HepG2 (cell line): Measurements from ENCODE around the gene ITIH3. TPM values are rescaled to one million over a fixed set of nuclear protein-coding genes. Genes with fewer than 3 reads are reported as not detected.

Source experiments
- ATAC-seq: fragments of 200-7000 bp; cut with Tn5 transposase; 3 replicates; pipeline ENCODE4 v1.9.1; 2020; ENCODE audit warnings: mild to moderate bottlenecking, moderate library complexity
- BruUV-seq: library from RNA; stranded (reverse); fragments of 400-500 nt; replicated peaks from 2 replicates; lab custom pipeline; 2021; lab: Mats Ljungman, UMichigan
- CTCF ChIA-PET: fragments of 300-600 bp; formaldehyde crosslinking; extraction: SDS; loops from one replicate; lab custom pipeline; 2021; ENCODE audit warnings: low total read pairs, inconsistent platforms, low intra/inter-chr PET ratio; lab: Yijun Ruan, JAX
- POLR2A ChIA-PET: fragments of 350-600 bp; sonication (Branson Sonifier 250); formaldehyde crosslinking; loops from one replicate; lab custom pipeline; 2020; ENCODE audit warnings: antibody characterized with exemption, inconsistent platforms; lab: Yijun Ruan, JAX
- DNase-seq: peaks from one replicate; pipeline ENCODE4 v3.0.0-alpha.2; 2015; ENCODE audit warnings: low spot score
- FAIRE-seq: peaks from 3 replicates; lab custom pipeline; 2011; peaks lifted over from hg19 to GRCh38; lab: Jason Lieb, UNC
- H2AFZ ChIP-seq: one replicate; pipeline ENCODE4 v1.6.1; 2011; ENCODE audit warnings: low read length, inconsistent platforms
- H3K27ac ChIP-seq: fragments of 300-600 bp; 3 replicates; pipeline ENCODE4 v1.8.0; 2011; ENCODE audit warnings: mixed run types, mild to moderate bottlenecking, mixed read lengths, low read length, inconsistent platforms; ENCODE audit not compliant: insufficient read depth; ENCODE audit errors: extremely low read length
- H3K27me3 ChIP-seq, 2 experiments: fragments of 200-600 bp in 1 of 2; 2 replicates in 1 of 2; 3 replicates in 1 of 2; pipeline versions ENCODE4 v1.6.0 to v1.8.0; 2011; ENCODE audit warnings: low read length in 2 of 2, mild to moderate bottlenecking in 2 of 2, moderate library complexity in 2 of 2, inconsistent platforms in 1 of 2; ENCODE audit not compliant: insufficient read depth in 2 of 2, control insufficient read depth in 1 of 2
- H3K36me3 ChIP-seq, 2 experiments: fragments of 200-600 bp in 1 of 2; replicated peaks in 1 of 2; 2 replicates in 1 of 2; 3 replicates in 1 of 2; pipeline versions ENCODE4 v1.5.1 to v1.8.0; 2011; ENCODE audit warnings: low read length in 2 of 2, inconsistent platforms in 1 of 2; ENCODE audit not compliant: insufficient read depth in 2 of 2, control insufficient read depth in 1 of 2
- H3K4me1 ChIP-seq: 2 replicates; pipeline ENCODE4 v1.5.1; 2012; ENCODE audit warnings: low read length, inconsistent platforms; ENCODE audit not compliant: insufficient read depth
- H3K4me2 ChIP-seq: 2 replicates; pipeline ENCODE4 v1.6.0; 2011; ENCODE audit warnings: low read depth, low read length, inconsistent platforms
- H3K4me3 ChIP-seq, 3 experiments: fragments of 200-600 bp in 1 of 3; sonication (generic), shearing (Covaris generic) in 1 of 3; replicated peaks in 1 of 3; 2 replicates each; pipeline ENCODE4 v1.5.1; 2011 to 2016; ENCODE audit warnings: low read length in 3 of 3, inconsistent platforms in 2 of 3, low read depth in 2 of 3, mild to moderate bottlenecking in 2 of 3, control low read depth in 1 of 3, mixed read lengths in 1 of 3; ENCODE audit not compliant: insufficient read depth in 1 of 3
- H3K79me2 ChIP-seq: one replicate; pipeline ENCODE4 v1.6.1; 2011; ENCODE audit warnings: low read length, inconsistent platforms; ENCODE audit not compliant: insufficient read depth
- H3K9ac ChIP-seq: 2 replicates; pipeline ENCODE4 v1.6.0; 2011; ENCODE audit warnings: mild to moderate bottlenecking, low read depth, low read length, inconsistent platforms; ENCODE audit not compliant: insufficient read depth
- H3K9me3 ChIP-seq: 2 replicates; pipeline ENCODE4 v1.5.1; 2012; ENCODE audit warnings: mild to moderate bottlenecking, low read length
- H4K20me1 ChIP-seq: 2 replicates; pipeline ENCODE4 v1.6.0; 2011; ENCODE audit warnings: inconsistent platforms, mild to moderate bottlenecking, low read length, moderate library complexity; ENCODE audit not compliant: insufficient read depth
- BRCA1 ChIP-seq: sonication (generic); formaldehyde crosslinking; IDR thresholded peaks from 2 replicates; pipeline ENCODE4 v1.4.0; 2020; ENCODE audit warnings: missing genetic modification reagents
- KAT7 ChIP-seq: IDR thresholded peaks from 2 replicates; pipeline ENCODE4 v1.6.1; 2018; ENCODE audit warnings: borderline replicate concordance, missing compliant biosample characterization
- KDM3A ChIP-seq: IDR thresholded peaks from 2 replicates; pipeline ENCODE4 v1.6.1; 2018; ENCODE audit warnings: low read depth, missing compliant biosample characterization
- MAFF ChIP-seq: IDR thresholded peaks from 2 replicates; pipeline ENCODE4 v1.6.1; 2011; ENCODE audit warnings: low read depth, low read length, improper control_type of control experiment
- MAFK ChIP-seq, 2 experiments: IDR thresholded peaks in 1 of 2; conservative IDR thresholded peaks in 1 of 2; 2 replicates each; pipeline ENCODE4 v1.6.1; 2011; ENCODE audit warnings: improper control_type of control experiment in 2 of 2, low read length in 2 of 2
- NFKB2 ChIP-seq: sonication (generic); formaldehyde crosslinking; IDR thresholded peaks from 2 replicates; pipeline ENCODE4 v1.4.0; 2020; ENCODE audit warnings: missing genetic modification reagents, borderline replicate concordance
- RBFOX2 ChIP-seq: fragments of 200-400 bp; formaldehyde crosslinking; IDR thresholded peaks from 2 replicates; pipeline ENCODE4 v1.6.1; 2017; ENCODE audit warnings: low read depth, mild to moderate bottlenecking, low read length
- SP1 ChIP-seq, 2 experiments: fragments of 450-650 bp in 1 of 2; sonication (generic) in 1 of 2; formaldehyde crosslinking in 1 of 2; IDR thresholded peaks; 2 replicates each; pipeline versions ENCODE4 v1.4.0 to v1.6.1; 2016 to 2020; ENCODE audit warnings: missing genetic modification reagents in 1 of 2
- TOE1 ChIP-seq: sonication (generic); formaldehyde crosslinking; IDR thresholded peaks from 2 replicates; pipeline ENCODE4 v1.4.0; 2020; ENCODE audit warnings: mild to moderate bottlenecking, missing genetic modification reagents
- ZBTB44 ChIP-seq: sonication (generic); formaldehyde crosslinking; IDR thresholded peaks from 2 replicates; pipeline ENCODE4 v1.4.0; 2020; ENCODE audit warnings: missing genetic modification reagents
- ZEB1 ChIP-seq: IDR thresholded peaks from 2 replicates; pipeline ENCODE4 v1.6.1; 2012; ENCODE audit warnings: mild to moderate bottlenecking, low read depth, inconsistent platforms; ENCODE audit not compliant: insufficient replicate concordance
- ZNF605 ChIP-seq: sonication (generic); formaldehyde crosslinking; IDR thresholded peaks from 2 replicates; pipeline ENCODE4 v1.8.0; 2022; ENCODE audit warnings: mild to moderate bottlenecking, missing genetic modification reagents
- WGBS: methylation state at CpG from one replicate; pipeline ENCODE4 v1.1.6; 2017; ENCODE audit warnings: low lambda C conversion rate; 5-methylcytosine and 5-hydroxymethylcytosine counted together
- in situ Hi-C: cut with HindIII; loops from 2 replicates; pipeline ENCODE4 v1.10.0; 2017; ENCODE audit warnings: low pct_unique_long_range_greater_than_20kb; ENCODE audit not compliant: extremely low pct_ligation_motif_present
- intact Hi-C: fragments of 100-400 bp; cut with micrococcal nuclease; formaldehyde crosslinking; loops from one replicate; pipeline ENCODE4 v1.10.0; 2022; ENCODE audit not compliant: unreplicated experiment
- polyA plus RNA-seq, 8 experiments: library from polyadenylated mRNA; depleted of rRNA in 3 of 8; stranded (reverse) in 7 of 8; unstranded in 1 of 8; fragments of >200 nt; fragmentation: Illumina TruSeq in 4 of 8; extraction: Trizol in 4 of 8; gene quantifications; 2 replicates each; pipeline versions ENCODE4 v1.2.1 to v1.2.3, GENCODE V29; 2011 to 2016; ENCODE audit warnings: low read depth in 4 of 8, missing spikeins in 1 of 8, mixed read lengths in 1 of 8; ENCODE audit not compliant: insufficient read depth in 1 of 8
- total RNA-seq, 5 experiments: library from RNA; depleted of rRNA; stranded (reverse); fragments of >200 nt; fragmentation: Illumina TruSeq; extraction: Trizol; gene quantifications; 2 replicates each; pipeline ENCODE4 v1.2.3, GENCODE V29; 2016; ENCODE audit warnings: low read depth in 1 of 5
- TF ChIP-seq, protein P1 (sequence below): sonication (generic); formaldehyde crosslinking; IDR thresholded peaks from 2 replicates; pipeline ENCODE4 v1.8.1; 2023; ENCODE audit warnings: mild to moderate bottlenecking, missing genetic modification reagents, borderline replicate concordance
- TF ChIP-seq, protein P2 (sequence below): sonication (generic); formaldehyde crosslinking; IDR thresholded peaks from 2 replicates; pipeline ENCODE4 v1.9.0; 2021; ENCODE audit warnings: mild to moderate bottlenecking, missing genetic modification reagents
- TF ChIP-seq, protein P3 (sequence below): sonication (generic); formaldehyde crosslinking; IDR thresholded peaks from 2 replicates; pipeline ENCODE4 v1.8.0; 2022; ENCODE audit warnings: missing genetic modification reagents, mild to moderate bottlenecking, borderline replicate concordance

Gene ITIH3
- total and polyA plus RNA-seq, 2 of the 13 experiments (the other 11 are each of a cell fraction or from before 2014, with no cell fraction given), result 105 to 632 TPM

DNA sequence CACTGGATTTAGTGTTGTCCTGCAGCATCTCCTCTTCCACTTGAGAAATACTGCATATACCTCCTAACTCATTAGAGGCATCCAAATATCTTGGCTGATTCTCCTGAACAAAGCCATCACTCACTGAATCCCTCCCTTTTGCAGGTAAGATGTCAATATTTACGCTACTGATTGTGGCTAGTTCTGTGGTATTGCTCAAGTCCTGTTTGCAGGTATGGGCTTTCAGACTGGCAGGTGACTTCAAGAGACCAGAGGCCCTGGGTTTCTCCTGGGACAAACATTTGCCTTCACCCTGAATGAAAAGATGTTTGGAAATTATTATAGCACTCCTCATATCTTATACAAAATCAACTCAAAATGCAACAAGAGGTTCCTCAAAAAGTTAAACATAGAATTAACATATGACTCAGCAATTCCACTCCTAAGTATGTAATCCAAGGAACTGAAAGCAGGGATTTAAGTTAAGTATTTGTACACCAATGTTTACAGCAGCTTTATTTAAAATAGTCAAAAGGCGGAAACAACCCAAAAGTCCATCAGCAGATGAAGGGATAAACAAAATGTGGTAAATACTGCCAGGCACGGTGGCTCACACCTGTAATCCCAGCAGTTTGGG is 42.4 kb upstream of the ITIH3 start:
- no peaks in the 10 kb centered on the region for H3K9me3 ChIP-seq
- ChIA-PET CTCF (no interaction called here), POLR2A (interaction anchor here (1.5 kb wide), 1 partner anchor 23 kb away, joined by 4 read pairs; no protein-coding TSS in a partner anchor)
- WGBS, result 78% methylated on average over 3 of the region's 3 CpGs
- no peaks in the 10 kb centered on the region for H3K79me2 ChIP-seq
- in situ Hi-C loops, result no loop called here
- peaks cover 5 to 54% of the 10 kb centered on the region in 2 experiments; a peak in 3 of 5 replicates for H3K36me3 ChIP-seq
- BruUV-seq, result no TSS peak
- no peak overlapping the region for H3K27ac ChIP-seq
- H3K9ac ChIP-seq, result no peak overlapping the region
- H3K4me1 ChIP-seq, result peaks cover 11% of the 10 kb centered on the region
- H3K4me3 ChIP-seq, result no peak overlapping the region
- H3K4me2 ChIP-seq, result no peak overlapping the region
- FAIRE-seq (peak; percentile 54), ATAC-seq (no peak), DNase-seq (no peak)
- intact Hi-C loops, result no loop called here
- H3K27me3 ChIP-seq, result no peaks in the 10 kb centered on the region
- H2AFZ ChIP-seq, result no peak overlapping the region
- no peaks in the 10 kb centered on the region for H4K20me1 ChIP-seq
- TF ChIP-seq MAFF (peak; percentile 68), ZNF605 (CRISPR knock-in tag) (no peak), SP1 (IDR thresholded peaks at IDR 0.05) (no peak), SP1 (CRISPR knock-in tag; IDR thresholded peaks at IDR 0.05) (no peak), ZBTB44 (CRISPR knock-in tag) (no peak), NFKB2 (no peak), TOE1 (no peak), KAT7 (CRISPR knock-in tag) (no peak), KDM3A (no peak), ZEB1 (peak; percentile 86), MAFK (conservative IDR thresholded peaks at IDR 0.05 in 1 of 2, IDR thresholded peaks at IDR 0.05 in 1 of 2; ENCODE audit: low read length in 2 of 2) (peak; percentile 74 to 83), BRCA1 (CRISPR knock-in tag) (no peak), RBFOX2 (no peak)
- TF ChIP-seq, protein P1, sequence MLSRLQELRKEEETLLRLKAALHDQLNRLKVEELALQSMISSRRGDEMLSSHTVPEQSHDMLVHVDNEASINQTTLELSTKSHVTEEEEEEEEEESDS (CRISPR knock-in tag), result no peak
- TF ChIP-seq, protein P2, sequence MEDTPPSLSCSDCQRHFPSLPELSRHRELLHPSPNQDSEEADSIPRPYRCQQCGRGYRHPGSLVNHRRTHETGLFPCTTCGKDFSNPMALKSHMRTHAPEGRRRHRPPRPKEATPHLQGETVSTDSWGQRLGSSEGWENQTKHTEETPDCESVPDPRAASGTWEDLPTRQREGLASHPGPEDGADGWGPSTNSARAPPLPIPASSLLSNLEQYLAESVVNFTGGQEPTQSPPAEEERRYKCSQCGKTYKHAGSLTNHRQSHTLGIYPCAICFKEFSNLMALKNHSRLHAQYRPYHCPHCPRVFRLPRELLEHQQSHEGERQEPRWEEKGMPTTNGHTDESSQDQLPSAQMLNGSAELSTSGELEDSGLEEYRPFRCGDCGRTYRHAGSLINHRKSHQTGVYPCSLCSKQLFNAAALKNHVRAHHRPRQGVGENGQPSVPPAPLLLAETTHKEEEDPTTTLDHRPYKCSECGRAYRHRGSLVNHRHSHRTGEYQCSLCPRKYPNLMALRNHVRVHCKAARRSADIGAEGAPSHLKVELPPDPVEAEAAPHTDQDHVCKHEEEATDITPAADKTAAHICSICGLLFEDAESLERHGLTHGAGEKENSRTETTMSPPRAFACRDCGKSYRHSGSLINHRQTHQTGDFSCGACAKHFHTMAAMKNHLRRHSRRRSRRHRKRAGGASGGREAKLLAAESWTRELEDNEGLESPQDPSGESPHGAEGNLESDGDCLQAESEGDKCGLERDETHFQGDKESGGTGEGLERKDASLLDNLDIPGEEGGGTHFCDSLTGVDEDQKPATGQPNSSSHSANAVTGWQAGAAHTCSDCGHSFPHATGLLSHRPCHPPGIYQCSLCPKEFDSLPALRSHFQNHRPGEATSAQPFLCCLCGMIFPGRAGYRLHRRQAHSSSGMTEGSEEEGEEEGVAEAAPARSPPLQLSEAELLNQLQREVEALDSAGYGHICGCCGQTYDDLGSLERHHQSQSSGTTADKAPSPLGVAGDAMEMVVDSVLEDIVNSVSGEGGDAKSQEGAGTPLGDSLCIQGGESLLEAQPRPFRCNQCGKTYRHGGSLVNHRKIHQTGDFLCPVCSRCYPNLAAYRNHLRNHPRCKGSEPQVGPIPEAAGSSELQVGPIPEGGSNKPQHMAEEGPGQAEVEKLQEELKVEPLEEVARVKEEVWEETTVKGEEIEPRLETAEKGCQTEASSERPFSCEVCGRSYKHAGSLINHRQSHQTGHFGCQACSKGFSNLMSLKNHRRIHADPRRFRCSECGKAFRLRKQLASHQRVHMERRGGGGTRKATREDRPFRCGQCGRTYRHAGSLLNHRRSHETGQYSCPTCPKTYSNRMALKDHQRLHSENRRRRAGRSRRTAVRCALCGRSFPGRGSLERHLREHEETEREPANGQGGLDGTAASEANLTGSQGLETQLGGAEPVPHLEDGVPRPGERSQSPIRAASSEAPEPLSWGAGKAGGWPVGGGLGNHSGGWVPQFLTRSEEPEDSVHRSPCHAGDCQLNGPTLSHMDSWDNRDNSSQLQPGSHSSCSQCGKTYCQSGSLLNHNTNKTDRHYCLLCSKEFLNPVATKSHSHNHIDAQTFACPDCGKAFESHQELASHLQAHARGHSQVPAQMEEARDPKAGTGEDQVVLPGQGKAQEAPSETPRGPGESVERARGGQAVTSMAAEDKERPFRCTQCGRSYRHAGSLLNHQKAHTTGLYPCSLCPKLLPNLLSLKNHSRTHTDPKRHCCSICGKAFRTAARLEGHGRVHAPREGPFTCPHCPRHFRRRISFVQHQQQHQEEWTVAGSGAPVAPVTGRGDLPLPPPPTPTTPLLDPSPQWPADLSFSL (CRISPR knock-in tag), result no peak
- TF ChIP-seq, protein P3, sequence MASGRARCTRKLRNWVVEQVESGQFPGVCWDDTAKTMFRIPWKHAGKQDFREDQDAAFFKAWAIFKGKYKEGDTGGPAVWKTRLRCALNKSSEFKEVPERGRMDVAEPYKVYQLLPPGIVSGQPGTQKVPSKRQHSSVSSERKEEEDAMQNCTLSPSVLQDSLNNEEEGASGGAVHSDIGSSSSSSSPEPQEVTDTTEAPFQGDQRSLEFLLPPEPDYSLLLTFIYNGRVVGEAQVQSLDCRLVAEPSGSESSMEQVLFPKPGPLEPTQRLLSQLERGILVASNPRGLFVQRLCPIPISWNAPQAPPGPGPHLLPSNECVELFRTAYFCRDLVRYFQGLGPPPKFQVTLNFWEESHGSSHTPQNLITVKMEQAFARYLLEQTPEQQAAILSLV (CRISPR knock-in tag), result no peak
